ENCODE measurements around the gene SCFD2. TPM values are rescaled to one million over a fixed set of nuclear protein-coding genes. Genes with fewer than 3 reads are reported as not detected.
"Not testable (repeated sequence)": the region's sequence is repeated elsewhere in the genome, so short reads cannot be mapped to it uniquely, and the experiment has no call there.

The SCFD2 gene
- polyA plus RNA-seq, 1 donor = 10.3 TPM

DNA sequence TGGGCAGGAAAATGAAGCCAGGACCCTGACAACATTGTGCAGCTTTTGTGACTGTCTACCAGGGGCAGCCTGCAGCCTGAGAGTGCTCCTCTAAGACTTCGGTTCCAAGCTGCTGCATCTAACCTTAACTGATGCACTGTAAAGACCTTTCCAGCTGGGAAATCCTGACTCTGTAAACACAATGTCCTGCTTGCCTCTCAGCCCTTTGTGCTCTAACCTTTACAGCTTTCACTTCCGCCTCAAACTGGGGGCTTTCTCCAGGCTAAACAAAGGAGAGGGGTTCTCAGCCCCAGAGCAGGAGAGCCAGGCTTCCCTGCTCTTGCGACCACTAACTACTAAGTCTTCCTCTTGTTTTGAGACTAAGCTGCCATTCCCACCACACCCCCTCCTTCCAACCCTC, 523.1 kb downstream of the SCFD2 start:
- DNase-seq = no peak

DNA sequence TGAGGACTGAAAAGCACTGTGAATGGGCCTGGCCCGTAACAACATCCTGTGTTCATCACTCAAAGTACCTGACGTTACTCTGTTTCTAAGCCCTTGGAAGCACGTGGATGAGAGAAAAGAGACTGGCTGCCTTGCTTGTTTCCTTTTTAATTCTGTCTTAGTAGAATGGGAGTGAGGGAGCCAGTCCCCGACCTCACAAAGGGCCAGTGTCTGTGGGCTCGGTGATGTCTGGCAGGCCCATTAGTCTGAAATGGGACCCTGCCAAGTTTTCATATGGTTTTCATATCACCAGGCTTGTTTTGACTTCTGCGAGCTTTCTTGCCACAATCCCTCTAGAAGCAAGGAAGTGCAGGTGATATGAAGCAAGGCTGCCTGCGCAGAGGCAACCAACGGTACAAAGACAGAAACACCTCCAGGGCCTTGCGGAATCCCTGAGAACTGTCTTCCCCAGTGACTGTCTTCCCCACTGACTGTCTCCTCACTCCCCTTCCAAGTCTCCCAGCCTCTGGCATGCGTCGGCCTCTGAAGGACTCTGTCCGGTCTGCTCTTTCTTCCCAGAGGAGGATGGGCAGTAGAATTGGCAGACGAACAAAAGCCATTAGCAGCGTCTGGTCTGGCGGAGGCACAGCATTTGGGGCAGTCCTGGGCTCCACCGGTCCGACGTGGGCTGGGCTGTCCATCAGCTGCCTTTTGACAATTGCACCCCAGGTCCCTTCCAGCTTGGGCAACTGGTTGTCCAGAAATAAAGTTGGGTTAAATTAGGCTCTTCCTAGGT, 524.0 kb downstream of the SCFD2 start:
- peak; percentile 69 for DNase-seq

DNA sequence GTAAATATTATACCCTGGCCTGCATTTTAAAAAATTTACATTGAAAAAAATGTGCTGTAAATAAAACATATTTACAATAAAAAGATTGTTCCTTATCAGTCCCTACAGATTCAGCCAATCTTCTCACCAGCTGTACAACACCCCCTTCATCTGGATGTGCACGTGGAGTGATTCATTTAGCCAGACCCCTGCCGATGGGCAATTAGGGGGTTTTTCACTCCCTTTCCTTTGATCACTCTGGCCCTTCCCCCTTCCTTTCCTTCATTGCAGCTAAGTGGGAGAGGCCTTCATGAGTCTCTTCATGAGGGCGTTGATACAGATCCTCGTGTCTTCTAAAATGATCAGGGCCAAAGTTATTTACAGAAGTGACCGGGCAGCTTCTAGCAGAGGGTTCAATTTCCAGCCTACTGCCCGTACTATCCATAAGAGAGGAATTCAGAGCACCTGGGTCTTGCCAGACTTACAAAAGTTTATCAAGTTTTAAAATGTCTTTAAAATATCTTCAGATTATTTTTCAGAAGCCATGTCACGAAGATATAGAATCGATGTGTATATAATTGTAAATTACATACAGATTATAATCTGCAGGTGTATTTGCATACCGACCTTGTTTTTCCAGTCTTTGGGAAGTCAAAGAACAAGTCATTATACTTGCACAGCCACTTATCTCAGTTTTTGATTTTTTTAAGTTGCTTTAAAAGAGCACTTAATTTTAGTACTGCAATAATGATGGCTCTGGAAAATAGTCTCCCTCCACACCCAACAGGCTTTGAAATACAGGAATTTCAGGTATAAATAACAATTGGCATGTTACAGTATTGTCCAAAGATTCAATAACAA, 525.1 kb downstream of the SCFD2 start:
- DNase-seq = no peak

DNA sequence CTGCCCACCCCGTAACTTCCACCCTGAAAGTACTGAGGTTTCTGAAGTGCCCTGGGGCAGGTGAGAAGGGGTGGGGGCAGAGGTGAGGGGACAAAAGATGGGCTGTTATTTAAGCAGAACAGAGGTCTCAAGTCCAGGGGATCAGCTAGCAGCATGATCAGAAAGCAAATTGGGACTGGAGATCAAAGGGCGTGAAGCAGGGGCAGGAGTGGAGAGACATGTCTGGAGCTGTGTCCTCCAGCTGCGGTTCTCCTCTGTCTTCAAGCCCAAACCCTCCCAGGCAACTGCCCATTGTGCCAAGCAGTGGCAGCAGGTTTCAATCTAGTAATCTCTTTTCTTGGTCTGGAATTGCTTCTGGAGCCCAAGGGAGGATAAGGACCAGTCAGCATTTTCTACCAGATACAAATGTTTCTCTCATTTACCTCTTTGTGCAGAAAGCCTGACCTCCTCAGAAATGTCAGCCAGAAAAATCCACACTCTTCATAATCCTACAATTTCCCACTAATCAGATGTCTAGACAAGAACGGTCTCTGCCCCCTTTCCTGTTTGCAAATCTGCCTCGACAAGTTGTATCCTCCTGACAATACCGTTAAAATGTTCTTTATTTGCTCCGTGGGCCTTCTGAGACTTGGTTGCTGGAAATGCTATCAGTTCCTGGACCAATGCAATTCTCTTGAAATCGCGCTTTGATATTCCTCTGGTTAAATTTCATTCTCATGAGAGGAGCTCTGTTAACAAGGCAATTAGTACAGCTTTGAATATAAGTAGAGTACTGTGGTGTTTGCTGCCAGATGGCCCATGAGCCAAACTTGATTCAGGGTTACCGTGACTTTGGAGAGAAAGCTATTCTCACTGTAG, 526.9 kb downstream of the SCFD2 start:
- no peak for DNase-seq

GRCh38 chr4:52837716-52838558, 527.9 kb downstream of the SCFD2 start:
- no peak for DNase-seq

DNA sequence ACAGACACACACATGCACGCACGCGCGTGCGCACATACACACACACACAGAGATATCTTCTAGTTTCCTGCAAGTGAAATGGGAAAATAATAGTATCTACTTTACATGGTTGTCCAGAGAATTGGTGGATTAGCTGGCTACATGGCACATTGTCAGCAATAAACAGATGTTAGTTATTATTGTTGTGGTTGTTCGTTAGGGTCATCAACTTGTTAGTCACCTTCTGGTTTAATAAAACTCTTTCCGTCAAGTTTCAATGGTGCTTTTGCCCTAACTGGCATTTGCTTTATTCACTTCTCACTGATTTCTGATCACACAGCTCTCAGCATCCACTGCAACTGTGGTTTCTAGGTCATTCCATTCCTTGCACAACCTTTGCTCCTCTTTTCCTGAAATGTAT, 529.2 kb downstream of the SCFD2 start:
- DNase-seq = no peak

GRCh38 chr4:52836120-52836519, 529.7 kb downstream of the SCFD2 start:
- no peak for DNase-seq

- not testable (repeated sequence) for DNase-seq
Observed at GRCh38 chr4:52834641-52835456, 531.0 kb downstream of the SCFD2 start.

DNA sequence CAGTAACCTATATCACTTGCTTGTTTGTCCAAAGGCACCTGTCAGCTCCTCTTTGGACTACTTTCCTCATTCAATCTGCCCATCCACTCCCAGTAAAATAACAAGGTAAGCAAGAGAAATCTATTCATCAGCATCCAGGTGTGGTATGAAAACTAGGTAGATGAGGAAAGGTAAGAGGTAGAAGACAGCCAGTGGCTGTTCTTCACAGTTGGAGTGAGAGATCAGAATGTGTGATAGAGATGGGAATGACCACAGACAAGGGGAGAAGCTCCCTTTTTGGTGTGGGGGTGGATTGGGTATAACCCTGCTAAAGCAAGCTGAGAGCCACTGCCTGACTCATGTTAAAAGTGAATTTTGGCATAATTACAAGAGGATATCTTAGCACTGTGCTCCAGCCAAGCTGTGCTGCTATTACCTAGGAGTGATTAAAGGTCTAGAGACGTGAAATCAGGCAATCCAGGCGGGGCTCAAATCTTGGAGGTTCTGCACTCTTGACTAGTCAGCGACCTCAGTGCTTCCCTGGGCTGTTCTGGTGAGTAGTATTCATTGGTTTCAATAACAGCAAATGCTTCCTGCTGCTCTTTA, 531.8 kb downstream of the SCFD2 start:
- no peak for DNase-seq

DNA sequence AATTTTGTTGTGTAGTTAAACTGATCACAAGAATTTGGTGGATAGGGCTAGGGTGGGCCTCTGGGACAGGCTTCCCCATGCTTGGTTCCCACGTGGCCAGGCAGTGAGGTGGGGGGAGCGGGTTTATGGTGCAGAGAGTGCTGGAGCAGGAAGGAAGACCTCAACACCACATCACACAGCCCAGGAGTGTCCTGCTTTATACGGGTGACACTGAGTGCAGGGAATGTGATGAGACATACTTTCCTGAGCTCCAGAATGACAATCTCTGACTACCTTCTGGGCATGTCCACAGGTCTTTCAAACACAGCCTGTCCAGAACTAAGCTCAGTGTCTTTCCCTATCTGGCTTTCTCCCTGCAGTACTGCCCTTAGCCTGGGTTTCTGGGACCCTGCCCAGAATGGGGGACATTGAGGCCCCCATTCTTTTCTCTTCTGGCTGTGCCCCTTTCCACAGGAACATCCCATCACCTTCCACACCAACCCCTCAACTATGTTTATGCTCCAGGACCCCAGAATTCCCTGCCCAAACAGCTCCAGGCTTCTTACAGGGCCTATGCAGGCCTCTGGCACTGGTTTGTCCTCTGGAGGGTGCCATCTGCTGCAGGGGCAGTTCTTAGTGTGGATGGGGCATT, 540.3 kb downstream of the SCFD2 start:
- no peak for DNase-seq

DNA sequence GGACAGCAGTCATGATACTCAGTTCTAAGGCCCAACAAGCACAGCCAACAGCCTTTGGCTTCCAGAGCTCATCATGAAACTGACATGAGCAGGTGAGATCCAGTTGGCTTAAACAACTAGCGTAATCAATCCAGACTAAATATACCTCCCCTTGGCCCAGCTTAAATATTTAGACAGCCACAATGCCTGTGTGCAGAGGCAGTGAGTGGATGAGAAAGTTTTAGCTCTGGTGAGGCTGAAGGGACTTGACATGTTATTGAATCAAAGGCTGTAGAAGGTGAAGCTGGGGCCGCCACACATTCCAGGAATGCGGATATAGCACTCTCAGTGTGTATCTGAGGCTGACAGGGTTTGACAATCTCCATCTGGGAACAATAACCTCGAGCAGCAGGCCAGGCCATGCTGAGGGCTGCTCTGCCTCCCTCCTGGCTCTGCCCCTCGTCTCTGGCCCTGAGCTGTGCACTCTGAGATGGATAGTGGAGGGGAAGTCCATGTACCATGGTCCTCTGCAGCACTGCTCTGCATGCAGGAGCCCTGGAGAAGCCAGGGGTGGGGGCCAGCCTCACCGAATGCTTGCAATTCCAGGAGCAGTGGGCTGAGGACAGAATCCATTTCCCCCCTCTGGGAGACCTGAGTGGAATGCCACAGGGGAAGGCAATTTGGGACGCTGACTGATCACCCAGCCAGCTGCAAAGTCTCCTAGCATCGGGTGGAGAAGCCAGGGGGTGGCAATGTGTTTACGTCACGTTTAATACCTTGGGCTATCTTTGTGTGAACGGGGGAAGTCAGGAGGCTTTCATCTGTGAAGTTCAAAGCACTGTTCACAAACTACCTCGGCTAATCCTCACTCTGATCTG, 541.0 kb downstream of the SCFD2 start:
- DNase-seq = no peak

DNA sequence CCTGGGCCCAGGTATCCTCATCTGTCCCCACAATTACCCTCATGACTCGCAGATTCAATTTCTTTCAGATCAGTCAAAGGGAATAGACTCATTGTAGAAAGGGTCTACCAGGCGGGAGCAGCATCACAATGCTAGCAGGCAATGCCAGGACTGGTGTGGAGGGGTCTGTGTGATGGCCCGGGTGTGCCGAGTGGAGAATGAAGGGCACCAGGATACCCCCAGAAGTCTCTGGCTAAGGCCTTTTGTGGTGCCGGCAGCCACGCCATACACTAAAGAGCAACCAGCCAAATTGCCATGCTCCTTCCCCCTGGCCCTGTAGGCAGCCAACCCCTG, 541.6 kb downstream of the SCFD2 start:
- DNase-seq = no peak

GRCh38 chr4:52823702-52824092, 542.2 kb downstream of the SCFD2 start:
- no peak for DNase-seq

Other genes with a start within 250 kb of the SCFD2 start
- 47.3 TPM for gene FIP1L1, start 11.6 kb upstream of the SCFD2 start, polyA plus RNA-seq (ENCODE audit: insufficient read length)
- 4.0 TPM for gene LNX1, start 225.4 kb upstream of the SCFD2 start, polyA plus RNA-seq (ENCODE audit: insufficient read length)